H1 (cell line): ENCODE measurements around the gene TROAP. TPM values are rescaled to one million over a fixed set of nuclear protein-coding genes. Genes with fewer than 3 reads are reported as not detected.
A peak's percentile ranks its signal among the peaks of the same experiment; 100 is the strongest.

ENCODE experiments used
- CTCF ChIA-PET: fragments of 300-600 bp; sonication (Branson Sonifier 250); formaldehyde crosslinking; loops from one replicate; lab custom pipeline; 2021; ENCODE audit not compliant: partially characterized antibody; lab: Charles Lee
- POLR2A ChIA-PET: fragments of 300-600 bp; sonication (Branson Sonifier 250); formaldehyde crosslinking; loops from one replicate; lab custom pipeline; 2021; ENCODE audit warnings: inconsistent platforms; ENCODE audit not compliant: partially characterized antibody; lab: Charles Lee
- DNase-seq, 2 experiments: peaks; one replicate each; pipeline versions ENCODE4 v3.0.0 to v3.0.0-alpha.2; 2010 to 2022; ENCODE audit warnings: low spot score in 2 of 2, low read depth in 1 of 2, mixed read lengths in 1 of 2
- FAIRE-seq: peaks from 2 replicates; lab custom pipeline; 2011; peaks lifted over from hg19 to GRCh38; lab: Jason Lieb, UNC
- H2AFZ ChIP-seq: 2 replicates; pipeline ENCODE4 v1.8.1; 2012; ENCODE audit warnings: low read length, inconsistent platforms
- H2AK5ac ChIP-seq: 2 replicates; pipeline ENCODE4 v1.6.1; 2013; ENCODE audit warnings: low read depth, low read length
- H2BK120ac ChIP-seq: replicated peaks from 2 replicates; pipeline ENCODE3; 2013; ENCODE audit warnings: low read depth, low read length, inconsistent platforms
- H2BK12ac ChIP-seq: 2 replicates; pipeline ENCODE4 v1.6.1; 2013; ENCODE audit warnings: low read depth, low read length
- H2BK15ac ChIP-seq: 2 replicates; pipeline ENCODE4 v1.6.1; 2013; ENCODE audit warnings: low read length
- H2BK20ac ChIP-seq: 2 replicates; pipeline ENCODE4 v1.6.1; 2013; ENCODE audit warnings: low read length
- H2BK5ac ChIP-seq: 2 replicates; pipeline ENCODE4 v1.6.1; 2013; ENCODE audit warnings: low read depth, low read length
- H3K14ac ChIP-seq: 2 replicates; pipeline ENCODE4 v1.6.1; 2013; ENCODE audit warnings: inconsistent platforms; ENCODE audit not compliant: insufficient read length
- H3K18ac ChIP-seq: 2 replicates; pipeline ENCODE4 v1.6.1; 2013; ENCODE audit warnings: low read length; ENCODE audit errors: extremely low read depth
- H3K23ac ChIP-seq: 2 replicates; pipeline ENCODE4 v1.6.1; 2013; ENCODE audit warnings: inconsistent platforms; ENCODE audit not compliant: insufficient read length
- H3K23me2 ChIP-seq: 2 replicates; pipeline ENCODE4 v1.6.1; 2013; ENCODE audit warnings: low read depth, low read length
- H3K27ac ChIP-seq: 2 replicates; pipeline ENCODE4 v1.6.1; 2011; ENCODE audit warnings: low read depth, low read length, inconsistent platforms
- H3K27me3 ChIP-seq, 4 experiments: replicated peaks in 1 of 4; 1 replicate in 1 of 4; 2 replicates in 3 of 4; pipeline versions ENCODE4 v1.6.1 to v1.8.1; 2011 to 2013; ENCODE audit warnings: low read length in 3 of 4, mild to moderate bottlenecking in 3 of 4, inconsistent platforms in 2 of 4, mixed read lengths in 2 of 4, moderate library complexity in 1 of 4; ENCODE audit not compliant: control insufficient read depth in 3 of 4, insufficient read depth in 3 of 4; ENCODE audit errors: extremely low read depth in 1 of 4
- H3K36me3 ChIP-seq, 4 experiments: 2 replicates each; pipeline versions ENCODE4 v1.6.1 to v1.8.1; 2011 to 2013; ENCODE audit warnings: mild to moderate bottlenecking in 4 of 4, low read length in 3 of 4, moderate library complexity in 2 of 4, control low read depth in 1 of 4, inconsistent platforms in 1 of 4; ENCODE audit not compliant: insufficient read depth in 4 of 4, control insufficient read depth in 2 of 4
- H3K4ac ChIP-seq: replicated peaks from 2 replicates; pipeline ENCODE3; 2013; ENCODE audit warnings: low read length, low read depth, mixed read lengths, inconsistent platforms; ENCODE audit not compliant: insufficient read length
- H3K4me1 ChIP-seq, 4 experiments: replicated peaks in 1 of 4; 1 replicate in 1 of 4; 2 replicates in 3 of 4; pipeline versions ENCODE4 v1.6.1 to v1.8.1; 2011 to 2013; ENCODE audit warnings: low read length in 3 of 4, inconsistent platforms in 2 of 4, mixed read lengths in 1 of 4; ENCODE audit not compliant: insufficient read depth in 4 of 4, control insufficient read depth in 3 of 4
- H3K4me2 ChIP-seq, 2 experiments: 2 replicates each; pipeline versions ENCODE4 v1.6.1 to v1.8.1; 2011 to 2013; ENCODE audit warnings: low read depth in 2 of 2, low read length in 2 of 2, control low read depth in 1 of 2, inconsistent platforms in 1 of 2, mild to moderate bottlenecking in 1 of 2; ENCODE audit not compliant: insufficient read depth in 1 of 2
- H3K4me3 ChIP-seq, 4 experiments: fragments of 200-600, 300-600 bp in 1 of 4; sonication (generic), shearing (Covaris generic), sonication (Bioruptor Twin) in 1 of 4; 2 replicates each; pipeline versions ENCODE4 v1.5.1 to v1.8.1; 2011 to 2016; ENCODE audit warnings: low read length in 4 of 4, low read depth in 3 of 4, control low read depth in 2 of 4, inconsistent platforms in 2 of 4, mild to moderate bottlenecking in 2 of 4, mixed read lengths in 1 of 4, moderate library complexity in 1 of 4; ENCODE audit not compliant: insufficient read depth in 2 of 4; ENCODE audit errors: extremely low read depth in 1 of 4
- H3K56ac ChIP-seq: replicated peaks from 2 replicates; pipeline ENCODE3; 2013; ENCODE audit warnings: low read depth, mild to moderate bottlenecking, mixed read lengths, low read length, inconsistent platforms; ENCODE audit not compliant: insufficient read length
- H3K79me1 ChIP-seq: 2 replicates; pipeline ENCODE4 v1.6.1; 2013; ENCODE audit warnings: low read depth, low read length, control low read depth
- H3K79me2 ChIP-seq, 2 experiments: 2 replicates each; pipeline versions ENCODE4 v1.6.1 to v1.8.1; 2012 to 2013; ENCODE audit warnings: low read length in 2 of 2, mild to moderate bottlenecking in 2 of 2, inconsistent platforms in 1 of 2; ENCODE audit not compliant: insufficient read depth in 2 of 2, control insufficient read depth in 1 of 2
- H3K9ac ChIP-seq, 4 experiments: replicated peaks in 1 of 4; 1 replicate in 1 of 4; 2 replicates in 3 of 4; pipeline versions ENCODE4 v1.6.1 to v1.8.1; 2011 to 2013; ENCODE audit warnings: low read depth in 3 of 4, low read length in 3 of 4, control low read depth in 2 of 4, mild to moderate bottlenecking in 2 of 4, moderate library complexity in 2 of 4, inconsistent platforms in 1 of 4; ENCODE audit errors: extremely low read depth in 1 of 4
- H3K9me3 ChIP-seq, 2 experiments: 2 replicates each; pipeline versions ENCODE4 v1.6.1 to v1.8.1; 2012 to 2013; ENCODE audit warnings: mild to moderate bottlenecking in 2 of 2, moderate library complexity in 2 of 2, control low read depth in 1 of 2, inconsistent platforms in 1 of 2, low read depth in 1 of 2, low read length in 1 of 2, mixed read lengths in 1 of 2; ENCODE audit not compliant: insufficient read depth in 2 of 2
- H4K20me1 ChIP-seq, 2 experiments: replicated peaks in 1 of 2; 2 replicates each; pipeline versions ENCODE3 to v1.8.1; 2011 to 2013; ENCODE audit warnings: inconsistent platforms in 2 of 2, low read length in 2 of 2, mild to moderate bottlenecking in 1 of 2; ENCODE audit not compliant: insufficient read depth in 2 of 2, control insufficient read depth in 1 of 2
- H4K5ac ChIP-seq: 2 replicates; pipeline ENCODE4 v1.6.1; 2013; ENCODE audit warnings: low read length, low read depth, mixed read lengths, inconsistent platforms; ENCODE audit not compliant: insufficient read length
- H4K8ac ChIP-seq: 2 replicates; pipeline ENCODE4 v1.8.0; 2013; ENCODE audit warnings: mild to moderate bottlenecking, moderate library complexity, low read length, inconsistent platforms; ENCODE audit not compliant: insufficient read depth; ENCODE audit errors: extremely low read depth
- H4K91ac ChIP-seq: replicated peaks from 2 replicates; pipeline ENCODE3; 2013; ENCODE audit warnings: low read length, mixed read lengths, inconsistent platforms; ENCODE audit not compliant: insufficient read length
- CBX8 ChIP-seq: fragments of 300-800, 300-1000 bp; sonication (generic); IDR thresholded peaks from 2 replicates; pipeline ENCODE4 v1.7.1; 2016; ENCODE audit warnings: low read depth, low read length, borderline replicate concordance
- NANOG ChIP-seq: IDR thresholded peaks from 2 replicates; pipeline ENCODE4 v1.6.1; 2011; ENCODE audit warnings: low read length, low read depth, mild to moderate bottlenecking, inconsistent platforms; ENCODE audit not compliant: insufficient read depth, poor library complexity, severe bottlenecking
- PHF8 ChIP-seq: fragments of 200-600 bp; sonication (generic); conservative IDR thresholded peaks from 2 replicates; pipeline ENCODE4 v1.7.1; 2012; ENCODE audit warnings: low read depth, mild to moderate bottlenecking, inconsistent platforms, low read length, moderate library complexity
- WGBS, 2 experiments: shearing (Covaris generic) in 1 of 2; methylation state at CpG; one replicate each; pipeline versions ENCODE4 v1.1.6 to v1.1.7; 2013 to 2015; ENCODE audit warnings: low lambda C conversion rate in 2 of 2, mixed read lengths in 2 of 2, inconsistent platforms in 1 of 2, low coverage in 1 of 2, missing lambda C conversion rate in 1 of 2; ENCODE audit not compliant: insufficient replicate concordance in 2 of 2, insufficient coverage in 1 of 2, insufficient read length in 1 of 2; ENCODE audit errors: extremely low coverage in 1 of 2, missing lambda C conversion rate in 1 of 2; 5-methylcytosine and 5-hydroxymethylcytosine counted together
- polyA plus RNA-seq, 7 experiments: library from polyadenylated mRNA; depleted of rRNA in 3 of 7; stranded (reverse) in 5 of 7; unstranded in 2 of 7; fragments of >200 nt in 5 of 7; fragments of 200-250 nt in 2 of 7; gene quantifications; 1 replicate in 5 of 7; 2 replicates in 1 of 7; 4 replicates in 1 of 7; pipeline versions ENCODE4 v1.2.1 to v1.2.3, GENCODE V29; 2011 to 2013; ENCODE audit warnings: missing spikeins in 2 of 7, mixed read lengths in 2 of 7
- total RNA-seq: library from RNA; stranded (reverse); fragmentation: NEBNext Ultra II Directional; extraction: Animal tissue kit (Norgen Biotek cat#: 25700); gene quantifications from 2 replicates; pipeline ENCODE4 v1.2.1, GENCODE V29; 2021
- TF ChIP-seq, protein P1 (sequence below), 3 experiments: IDR thresholded peaks; 1 replicate in 2 of 3; 2 replicates in 1 of 3; pipeline versions ENCODE4 v1.5.1 to v1.6.1; 2011; ENCODE audit warnings: low read length in 3 of 3, mild to moderate bottlenecking in 3 of 3, inconsistent platforms in 2 of 3, low read depth in 1 of 3, moderate library complexity in 1 of 3; ENCODE audit not compliant: insufficient read depth in 1 of 3; ENCODE audit errors: control extremely low read depth in 1 of 3

TROAP gene
- total and polyA plus RNA-seq, 2 of the 8 experiments (the other 6 are each of a cell fraction or from before 2014, with no cell fraction given) = 36.7 to 52.0 TPM

DNA sequence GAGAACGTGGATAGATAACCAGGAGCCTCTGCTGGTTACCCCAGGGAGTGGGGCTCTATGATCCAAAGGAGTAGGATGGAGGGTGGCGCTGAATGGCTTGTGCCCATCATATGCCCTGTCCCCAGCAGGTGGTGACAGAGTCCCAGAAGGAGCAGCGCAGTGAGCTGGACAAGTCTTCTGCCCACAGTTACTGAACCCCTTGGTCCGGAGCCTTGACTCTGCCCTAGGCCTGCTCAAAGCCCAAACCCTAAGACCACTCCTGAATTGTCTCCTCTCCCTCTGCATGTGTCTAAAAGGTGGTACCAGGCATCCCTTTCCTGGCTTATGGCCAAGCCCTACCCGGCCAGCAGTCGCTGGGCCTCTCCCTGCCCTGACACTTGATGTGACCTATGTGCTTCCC is 24.9 kb upstream of the TROAP start:
- CTCF ChIA-PET = interaction anchor here (0.6 to 14.4 kb wide), 9 partner anchors 15 to 281 kb away, joined by 3 to 276 read pairs (median 3); partner anchors contain the start of genes C1QL4 and TROAP
- Histone ChIP-seq H2BK20ac (no peak overlapping the region), H3K36me3 (no peaks in the 10 kb centered on the region), H3K9me3 (no peaks in the 10 kb centered on the region), H2BK120ac (no peak overlapping the region), H2BK15ac (no peak overlapping the region), H4K5ac (no peak overlapping the region), H2BK5ac (no peak overlapping the region), H3K79me2 (no peaks in the 10 kb centered on the region), H3K23ac (no peak overlapping the region), H3K27me3 (peaks cover 46 to 58% (median 55%) of the 10 kb centered on the region in 4 experiments), H3K4ac (no peak overlapping the region), H3K23me2 (peaks cover 11% of the 10 kb centered on the region; the same call in 1 of the 2 replicates), H2BK12ac (no peak overlapping the region), H3K4me3 (no peak overlapping the region), H4K91ac (no peak overlapping the region), H4K20me1 (peaks cover 2 to 20% of the 10 kb centered on the region in 2 experiments), H3K4me2 (peak overlapping the region; percentile 60 to 99; a peak in 1 of 4 replicates), H3K14ac (no peak overlapping the region), H3K4me1 (peaks cover 0 to 30% (median 12%) of the 10 kb centered on the region in 4 experiments; a peak in 6 of 7 replicates), H3K27ac (no peak overlapping the region), H3K56ac (no peak overlapping the region), H3K9ac (no peak overlapping the region), H3K18ac (no peak overlapping the region), H2AFZ (no peak overlapping the region), H4K8ac (no peak overlapping the region; the same call in 1 of the 2 replicates), H3K79me1 (no peaks in the 10 kb centered on the region), H2AK5ac (no peak overlapping the region)
- no peak for DNase-seq
- POLR2A ChIA-PET = interaction anchor here (1.4 to 1.7 kb wide), 2 partner anchors 28 to 33 kb away, joined by 3 to 5 read pairs; partner anchors contain the start of gene TUBA1C
- 58% methylated on average over 6 of the region's 6 CpGs; no CpG with 5 or more reads in 1 of the 2 experiments for WGBS, 2 experiments
- TF ChIP-seq CBX8 = no peak
- TF ChIP-seq, protein P1, sequence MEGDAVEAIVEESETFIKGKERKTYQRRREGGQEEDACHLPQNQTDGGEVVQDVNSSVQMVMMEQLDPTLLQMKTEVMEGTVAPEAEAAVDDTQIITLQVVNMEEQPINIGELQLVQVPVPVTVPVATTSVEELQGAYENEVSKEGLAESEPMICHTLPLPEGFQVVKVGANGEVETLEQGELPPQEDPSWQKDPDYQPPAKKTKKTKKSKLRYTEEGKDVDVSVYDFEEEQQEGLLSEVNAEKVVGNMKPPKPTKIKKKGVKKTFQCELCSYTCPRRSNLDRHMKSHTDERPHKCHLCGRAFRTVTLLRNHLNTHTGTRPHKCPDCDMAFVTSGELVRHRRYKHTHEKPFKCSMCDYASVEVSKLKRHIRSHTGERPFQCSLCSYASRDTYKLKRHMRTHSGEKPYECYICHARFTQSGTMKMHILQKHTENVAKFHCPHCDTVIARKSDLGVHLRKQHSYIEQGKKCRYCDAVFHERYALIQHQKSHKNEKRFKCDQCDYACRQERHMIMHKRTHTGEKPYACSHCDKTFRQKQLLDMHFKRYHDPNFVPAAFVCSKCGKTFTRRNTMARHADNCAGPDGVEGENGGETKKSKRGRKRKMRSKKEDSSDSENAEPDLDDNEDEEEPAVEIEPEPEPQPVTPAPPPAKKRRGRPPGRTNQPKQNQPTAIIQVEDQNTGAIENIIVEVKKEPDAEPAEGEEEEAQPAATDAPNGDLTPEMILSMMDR (IDR thresholded peaks at IDR 0.05; ENCODE audit: control extremely low read depth in 1 of 3, insufficient read depth in 1 of 3, low read depth in 1 of 3, low read length in 3 of 3) = peak in 1 of 3 experiments; percentile 13; a peak in 2 of 4 replicates
- no peak for TF ChIP-seq NANOG
- no peak for TF ChIP-seq PHF8
- FAIRE-seq = no peak
